Naive thymus-derived CD4-positive, alpha-beta T cell (primary cell): ENCODE results near the gene MRPL50. TPM values are rescaled to one million over a fixed set of nuclear protein-coding genes. Genes with fewer than 3 reads are reported as not detected.

Source experiments
- ATAC-seq: fragments of 150-1000 bp; cut with Tn5 transposase; 2 replicates; pipeline ENCODE4 v1.10.0; 2021; ENCODE audit warnings: mild to moderate bottlenecking, moderate library complexity
- CTCF ChIA-PET: fragments of 350-600 bp; sonication (Branson Sonifier 250); formaldehyde crosslinking; loops from one replicate; lab custom pipeline; 2021; ENCODE audit warnings: antibody characterized with exemption; lab: Charles Lee
- POLR2A ChIA-PET: fragments of 350-600 bp; sonication (Branson Sonifier 250); formaldehyde crosslinking; loops from one replicate; lab custom pipeline; 2021; ENCODE audit warnings: antibody characterized with exemption, inconsistent platforms; lab: Charles Lee
- DNase-seq, 9 donors: peaks; one replicate each; pipeline versions ENCODE4 v3.0.0 to v3.0.0-alpha.2; 2020 to 2022; ENCODE audit warnings: mixed read lengths in 1 of 9
- H3K27ac ChIP-seq: one replicate; pipeline ENCODE4 v1.7.0; 2013; ENCODE audit warnings: mild to moderate bottlenecking, low read depth, low read length, moderate library complexity
- H3K27me3 ChIP-seq, 2 donors: one replicate each; pipeline ENCODE4 v1.7.0; 2013; ENCODE audit warnings: low read length in 2 of 2, mild to moderate bottlenecking in 2 of 2, moderate library complexity in 2 of 2; ENCODE audit not compliant: control insufficient read depth in 2 of 2, insufficient read depth in 2 of 2
- H3K36me3 ChIP-seq, 3 experiments: 1 replicate in 2 of 3; 2 replicates in 1 of 3; pipeline ENCODE4 v1.7.0; 2013; ENCODE audit warnings: low read length in 3 of 3, mild to moderate bottlenecking in 3 of 3, moderate library complexity in 1 of 3; ENCODE audit not compliant: insufficient read depth in 3 of 3, control insufficient read depth in 2 of 3
- H3K4me1 ChIP-seq, 2 donors: one replicate each; pipeline ENCODE4 v1.7.0; 2013; ENCODE audit warnings: low read length in 2 of 2, mild to moderate bottlenecking in 2 of 2, moderate library complexity in 1 of 2; ENCODE audit not compliant: control insufficient read depth in 2 of 2, insufficient read depth in 2 of 2
- H3K4me3 ChIP-seq: 2 replicates; pipeline ENCODE4 v1.7.0; 2013; ENCODE audit warnings: mild to moderate bottlenecking, low read length
- H3K9me3 ChIP-seq, 3 experiments: 1 replicate in 2 of 3; 2 replicates in 1 of 3; pipeline ENCODE4 v1.7.0; 2013; ENCODE audit warnings: low read length in 3 of 3; ENCODE audit not compliant: control insufficient read depth in 2 of 3
- H3K27ac Mint-ChIP-seq, 9 donors: one replicate each; pipeline ENCODE4 v1.8.0; 2020 to 2022; ENCODE audit warnings: mixed read lengths in 9 of 9, mild to moderate bottlenecking in 8 of 9, moderate library complexity in 5 of 9, inconsistent platforms in 2 of 9
- H3K27me3 Mint-ChIP-seq, 5 donors: one replicate each; pipeline ENCODE4 v1.8.0; 2021 to 2022; ENCODE audit warnings: mixed read lengths in 5 of 5, mild to moderate bottlenecking in 1 of 5
- H3K36me3 Mint-ChIP-seq, 5 donors: one replicate each; pipeline ENCODE4 v1.8.0; 2020 to 2022; ENCODE audit warnings: mixed read lengths in 5 of 5, mild to moderate bottlenecking in 3 of 5, inconsistent platforms in 1 of 5
- H3K4me1 Mint-ChIP-seq, 7 donors: one replicate each; pipeline ENCODE4 v1.8.0; 2020 to 2022; ENCODE audit warnings: mixed read lengths in 7 of 7, mild to moderate bottlenecking in 3 of 7, inconsistent platforms in 1 of 7
- H3K4me3 Mint-ChIP-seq, 10 donors: one replicate each; pipeline ENCODE4 v1.8.0; 2020 to 2022; ENCODE audit warnings: mild to moderate bottlenecking in 10 of 10, mixed read lengths in 10 of 10, moderate library complexity in 6 of 10, inconsistent platforms in 2 of 10
- H3K9me3 Mint-ChIP-seq, 11 donors: one replicate each; pipeline ENCODE4 v1.8.0; 2020 to 2022; ENCODE audit warnings: mixed read lengths in 11 of 11, mild to moderate bottlenecking in 4 of 11, inconsistent platforms in 1 of 11, moderate library complexity in 1 of 11
- intact Hi-C, 2 donors: fragments of 100-400 bp; cut with micrococcal nuclease; formaldehyde crosslinking; loops; one replicate each; pipeline ENCODE4 v1.15.1; 2023
- polyA plus RNA-seq, 2 donors: library from polyadenylated mRNA; unstranded; fragments of 300-500 nt; fragmentation: Illumina TruSeq; gene quantifications; one replicate each; pipeline ENCODE4 v1.2.3, GENCODE V29; 2021
- total RNA-seq, 6 experiments: library from RNA in 5 of 6; stranded (reverse) in 5 of 6; gene quantifications; 1 replicate in 5 of 6; 2 replicates in 1 of 6; pipeline ENCODE4 v1.2.3 and lab custom pipeline; 2021 to 2026

The MRPL50 gene
- total and polyA plus RNA-seq, 7 experiments from 2014 or later: 6.5 to 23.8 (median 14.9) TPM

DNA sequence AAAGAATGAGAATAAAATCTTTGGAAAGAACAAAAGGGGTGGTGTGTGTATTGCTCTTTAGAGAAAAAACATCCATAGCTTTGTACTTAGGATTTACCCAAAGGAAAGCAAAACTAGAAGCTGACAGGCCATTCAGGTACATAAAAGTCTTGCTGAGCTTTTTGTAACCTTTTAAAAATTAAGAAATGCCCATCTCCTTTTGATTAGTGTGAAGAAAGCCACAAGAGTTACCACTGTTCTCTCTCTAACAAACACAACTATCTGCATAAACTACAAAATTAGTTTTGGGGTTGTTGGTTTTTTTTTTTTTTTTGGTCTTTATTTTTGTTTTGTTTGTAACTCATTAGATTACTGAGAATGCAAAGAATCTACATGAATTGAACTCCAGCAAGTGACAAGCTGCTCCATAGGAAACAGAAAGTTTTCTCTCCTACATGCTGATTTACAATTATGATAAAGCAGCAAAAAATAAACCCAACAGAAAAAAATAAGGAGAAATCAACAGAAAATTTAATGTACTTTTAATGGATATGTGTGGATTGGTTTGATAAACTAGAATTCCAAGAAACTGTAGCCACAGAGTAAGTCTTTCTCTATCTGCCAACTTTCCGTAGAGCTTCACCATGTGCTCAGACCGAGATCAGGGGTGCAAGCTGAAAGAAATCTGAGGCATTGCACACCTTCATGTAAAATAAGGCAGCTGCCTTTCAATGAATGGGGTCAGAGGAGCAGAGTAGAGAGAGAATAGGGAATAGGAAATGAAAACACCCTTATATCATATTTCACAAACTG lies 25.9 kb downstream of the MRPL50 start:
- Mint-ChIP-seq H3K4me1 (no peaks in the 10 kb centered on the region), H3K9me3 (peaks cover 0 to 5% (median 0%) of the 10 kb centered on the region in 11 donors), H3K27ac (no peak overlapping the region), H3K36me3 (peaks cover 0 to 7% (median 0%) of the 10 kb centered on the region in 5 donors), H3K4me3 (no peak overlapping the region), H3K27me3 (peaks cover 2 to 27% (median 20%) of the 10 kb centered on the region in 5 donors)
- peaks cover 0 to 5% of the 10 kb centered on the region in 2 donors for H3K27me3 ChIP-seq
- no peaks in the 10 kb centered on the region for H3K36me3 ChIP-seq
- H3K4me1 ChIP-seq: no peaks in the 10 kb centered on the region
- DNase-seq (no peak), ATAC-seq (no peak)
- H3K4me3 ChIP-seq: no peak overlapping the region
- POLR2A ChIA-PET: no interaction called here
- CTCF ChIA-PET: no interaction called here
- H3K9me3 ChIP-seq: no peaks in the 10 kb centered on the region
- intact Hi-C loops: no loop called here
- no peak overlapping the region for H3K27ac ChIP-seq

DNA sequence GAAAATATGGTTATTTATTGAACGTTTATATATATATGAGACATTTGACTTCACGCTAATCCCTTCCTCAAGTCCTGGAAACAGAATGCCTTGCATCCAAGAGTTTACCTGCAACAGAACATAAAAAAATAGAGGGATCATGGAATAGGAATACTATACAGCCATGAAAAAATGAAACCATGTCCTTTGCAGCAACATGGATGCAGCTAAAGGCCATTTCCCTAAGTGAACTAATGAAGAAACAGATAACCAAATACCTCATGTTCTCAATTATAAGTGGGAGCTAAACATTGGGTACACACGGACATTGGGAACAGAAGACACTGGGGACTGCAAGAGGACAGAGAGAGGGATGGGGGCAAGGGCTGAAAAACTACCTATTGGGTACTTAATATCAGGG lies 26.6 kb downstream of the MRPL50 start:
- Mint-ChIP-seq H3K36me3 (peaks cover 0 to 7% (median 0%) of the 10 kb centered on the region in 5 donors), H3K4me3 (no peak overlapping the region)
- H3K36me3 ChIP-seq: no peaks in the 10 kb centered on the region

DNA sequence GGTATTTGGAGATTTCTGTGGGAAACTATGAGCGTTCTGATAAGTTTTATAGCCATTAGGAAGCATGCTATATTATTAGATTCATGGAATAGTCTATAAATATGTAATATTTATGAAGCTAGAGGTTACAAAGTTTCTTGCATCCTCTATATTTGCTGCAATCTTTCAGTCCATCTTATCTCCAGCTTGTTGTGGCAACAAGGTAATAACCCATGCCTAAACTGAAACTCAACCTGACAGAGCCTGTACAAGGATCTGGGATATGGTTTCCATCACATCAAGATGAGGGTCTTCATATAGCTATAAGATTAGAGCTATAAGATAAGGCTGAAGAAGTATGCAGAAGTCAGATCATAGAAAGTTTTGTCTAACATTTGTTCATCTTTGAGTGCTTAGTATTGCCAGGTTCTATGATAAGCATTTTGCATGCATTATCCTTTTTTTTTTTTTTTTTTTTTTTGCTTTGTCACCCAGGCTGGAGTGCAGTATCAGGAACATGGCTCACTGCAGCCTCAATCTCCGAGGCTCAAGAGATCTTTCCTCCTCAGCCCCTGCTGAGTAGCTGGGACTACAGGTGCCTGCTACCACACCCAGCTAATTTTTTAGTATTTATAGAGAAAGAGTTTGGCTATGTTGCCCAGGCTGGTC lies 28.4 kb downstream of the MRPL50 start:
- Histone ChIP-seq H3K4me1 (no peaks in the 10 kb centered on the region), H3K27ac (no peak overlapping the region), H3K4me3 (no peak overlapping the region), H3K9me3 (no peaks in the 10 kb centered on the region), H3K36me3 (no peaks in the 10 kb centered on the region), H3K27me3 (no peaks in the 10 kb centered on the region)
- H3K4me3 Mint-ChIP-seq: no peak overlapping the region
- ATAC-seq (no peak), DNase-seq (no peak)
- no peaks in the 10 kb centered on the region for H3K4me1 Mint-ChIP-seq
- no peak overlapping the region for H3K27ac Mint-ChIP-seq
- peaks cover 2 to 20% (median 11%) of the 10 kb centered on the region in 5 donors for H3K27me3 Mint-ChIP-seq
- no peaks in the 10 kb centered on the region for H3K36me3 Mint-ChIP-seq
- POLR2A ChIA-PET: no interaction called here
- CTCF ChIA-PET: no interaction called here
- peaks cover 0 to 4% (median 0%) of the 10 kb centered on the region in 11 donors for H3K9me3 Mint-ChIP-seq
- intact Hi-C loops: loop anchor here in 1 of 2 donors (5.0 kb wide), 1 partner anchor 193 kb away; no protein-coding TSS in a partner anchor

More for the DNA sequence above, 26.6 kb downstream of the MRPL50 start:
- Mint-ChIP-seq H3K4me1 (no peaks in the 10 kb centered on the region), H3K27ac (no peak overlapping the region), H3K9me3 (peaks cover 0 to 4% (median 0%) of the 10 kb centered on the region in 11 donors), H3K27me3 (peaks cover 2 to 28% (median 20%) of the 10 kb centered on the region in 5 donors)
- H3K4me1 ChIP-seq: no peaks in the 10 kb centered on the region
- ATAC-seq: no peak
- no peak overlapping the region for H3K27ac ChIP-seq
- H3K9me3 ChIP-seq: no peaks in the 10 kb centered on the region
- ChIA-PET POLR2A (no interaction called here), CTCF (no interaction called here)
- peaks cover 0 to 5% of the 10 kb centered on the region in 2 donors for H3K27me3 ChIP-seq
- DNase-seq: no peak
- H3K4me3 ChIP-seq: no peak overlapping the region
- intact Hi-C loops: no loop called here

DNA sequence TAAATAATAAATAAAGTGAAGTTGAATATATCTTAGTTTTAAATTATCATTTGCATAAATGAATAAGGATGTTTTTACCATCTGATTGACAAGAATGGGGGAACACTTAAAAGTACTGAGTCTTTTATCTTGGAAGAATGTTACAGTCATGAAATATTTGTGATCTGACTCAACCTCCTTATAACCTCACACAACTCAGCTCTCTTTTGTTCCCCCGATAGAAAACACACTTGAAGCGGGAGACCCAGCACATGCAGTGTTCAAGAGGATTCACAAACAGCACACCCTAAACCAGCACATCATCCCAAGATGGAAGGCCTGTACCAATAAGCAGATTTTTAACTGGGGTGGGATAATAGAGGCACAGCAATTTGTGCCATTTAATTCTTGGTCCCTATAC lies 29.1 kb downstream of the MRPL50 start:
- peaks cover 0 to 4% (median 0%) of the 10 kb centered on the region in 11 donors for H3K9me3 Mint-ChIP-seq
- H3K4me1 Mint-ChIP-seq: no peaks in the 10 kb centered on the region
- Histone ChIP-seq H3K27me3 (no peaks in the 10 kb centered on the region), H3K4me1 (no peaks in the 10 kb centered on the region), H3K9me3 (no peaks in the 10 kb centered on the region), H3K4me3 (no peak overlapping the region), H3K27ac (no peak overlapping the region), H3K36me3 (no peaks in the 10 kb centered on the region)
- no peak overlapping the region for H3K27ac Mint-ChIP-seq
- no peak for ATAC-seq
- H3K4me3 Mint-ChIP-seq: no peak overlapping the region
- POLR2A ChIA-PET: no interaction called here
- intact Hi-C loops: loop anchor here in 1 of 2 donors (5.0 kb wide), 1 partner anchor 192 kb away; no protein-coding TSS in a partner anchor
- peaks cover 2 to 14% (median 11%) of the 10 kb centered on the region in 5 donors for H3K27me3 Mint-ChIP-seq
- H3K36me3 Mint-ChIP-seq: no peaks in the 10 kb centered on the region
- CTCF ChIA-PET: no interaction called here
- DNase-seq: no peak

DNA sequence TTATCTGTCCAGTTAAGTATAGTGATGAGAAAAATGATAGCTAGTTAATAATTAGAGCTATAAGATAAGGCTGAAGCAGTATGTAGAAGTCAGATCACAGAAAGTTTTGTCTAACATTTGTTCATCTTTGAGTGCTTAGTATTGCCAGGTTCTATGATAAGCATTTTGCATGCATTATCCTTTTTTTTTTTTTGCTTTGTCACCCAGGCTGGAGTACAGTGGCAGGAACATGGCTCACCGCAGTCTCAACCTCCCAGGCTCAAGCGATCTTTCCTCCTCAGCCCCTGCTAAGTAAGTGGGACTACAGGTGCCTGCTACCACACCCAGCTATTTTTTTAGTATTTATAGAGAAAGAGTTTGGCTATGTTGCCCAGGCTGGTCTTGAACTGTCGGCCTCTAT lies 31.1 kb downstream of the MRPL50 start:
- Histone ChIP-seq H3K27me3 (no peaks in the 10 kb centered on the region), H3K9me3 (no peaks in the 10 kb centered on the region), H3K36me3 (no peaks in the 10 kb centered on the region), H3K4me3 (no peak overlapping the region), H3K4me1 (no peaks in the 10 kb centered on the region), H3K27ac (no peak overlapping the region)
- no peaks in the 10 kb centered on the region for H3K4me1 Mint-ChIP-seq
- no peak overlapping the region for H3K27ac Mint-ChIP-seq
- intact Hi-C loops: loop anchor here in 1 of 2 donors (5.0 kb wide), 1 partner anchor 190 kb away; no protein-coding TSS in a partner anchor
- DNase-seq (no peak), ATAC-seq (no peak)
- ChIA-PET CTCF (interaction anchor here (0.7 kb wide), 1 partner anchor 1978 kb away, joined by 5 read pairs; no protein-coding TSS in a partner anchor), POLR2A (no interaction called here)
- no peaks in the 10 kb centered on the region for H3K36me3 Mint-ChIP-seq
- peaks cover 0 to 14% (median 11%) of the 10 kb centered on the region in 5 donors for H3K27me3 Mint-ChIP-seq
- H3K9me3 Mint-ChIP-seq: peaks cover 0 to 1% (median 0%) of the 10 kb centered on the region in 11 donors
- no peak overlapping the region for H3K4me3 Mint-ChIP-seq

DNA sequence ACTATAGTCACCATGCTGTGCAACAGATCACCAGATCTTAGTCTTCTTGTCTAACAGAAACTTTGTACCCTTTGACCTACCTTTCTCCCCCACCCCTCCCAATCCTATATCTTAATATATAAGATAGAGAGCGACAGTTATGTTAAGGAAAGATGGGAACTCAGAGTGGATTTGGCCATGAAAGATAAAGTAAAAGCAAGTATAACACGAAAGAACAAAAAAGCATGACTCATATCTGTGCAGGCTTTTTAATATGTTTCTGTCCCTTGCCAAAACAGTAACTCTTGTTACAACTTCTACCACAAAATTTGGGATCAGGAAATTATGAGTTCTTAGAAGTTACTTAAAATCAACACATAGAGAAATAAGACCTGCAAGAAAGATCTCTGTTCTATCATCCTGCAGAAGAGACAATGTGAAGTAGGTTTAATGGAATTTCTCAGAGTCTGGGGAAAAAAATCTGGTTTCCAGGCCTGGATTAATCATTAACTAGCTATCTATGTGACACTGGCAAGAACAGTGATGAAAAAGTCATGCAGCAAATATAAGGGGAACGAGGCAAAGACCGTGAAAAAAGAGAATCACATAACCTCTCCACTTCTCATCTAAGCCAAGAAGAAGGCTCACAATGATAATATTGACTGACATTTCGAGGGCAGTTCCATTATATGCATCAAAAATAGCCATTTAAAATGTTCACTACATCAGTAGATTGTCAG lies 32.2 kb downstream of the MRPL50 start:
- Histone ChIP-seq H3K4me3 (no peak overlapping the region), H3K27ac (no peak overlapping the region), H3K9me3 (no peaks in the 10 kb centered on the region), H3K4me1 (no peaks in the 10 kb centered on the region), H3K36me3 (no peaks in the 10 kb centered on the region), H3K27me3 (no peaks in the 10 kb centered on the region)
- Mint-ChIP-seq H3K4me1 (no peaks in the 10 kb centered on the region), H3K27me3 (peaks cover 0 to 9% (median 6%) of the 10 kb centered on the region in 5 donors), H3K27ac (no peak overlapping the region), H3K4me3 (no peak overlapping the region), H3K9me3 (no peaks in the 10 kb centered on the region), H3K36me3 (no peaks in the 10 kb centered on the region)
- ATAC-seq (no peak), DNase-seq (no peak)
- POLR2A ChIA-PET: no interaction called here
- intact Hi-C loops: loop anchor here in 1 of 2 donors (5.0 kb wide), 1 partner anchor 189 kb away; no protein-coding TSS in a partner anchor
- CTCF ChIA-PET: no interaction called here
